ENCODE measurements around the gene ST3GAL5. TPM values are rescaled to one million over a fixed set of nuclear protein-coding genes. Genes with fewer than 3 reads are reported as not detected.

ST3GAL5 gene
- total RNA-seq, 4 donors from 2014 or later = 30.9 to 37.4 (median 32.9) TPM

DNA sequence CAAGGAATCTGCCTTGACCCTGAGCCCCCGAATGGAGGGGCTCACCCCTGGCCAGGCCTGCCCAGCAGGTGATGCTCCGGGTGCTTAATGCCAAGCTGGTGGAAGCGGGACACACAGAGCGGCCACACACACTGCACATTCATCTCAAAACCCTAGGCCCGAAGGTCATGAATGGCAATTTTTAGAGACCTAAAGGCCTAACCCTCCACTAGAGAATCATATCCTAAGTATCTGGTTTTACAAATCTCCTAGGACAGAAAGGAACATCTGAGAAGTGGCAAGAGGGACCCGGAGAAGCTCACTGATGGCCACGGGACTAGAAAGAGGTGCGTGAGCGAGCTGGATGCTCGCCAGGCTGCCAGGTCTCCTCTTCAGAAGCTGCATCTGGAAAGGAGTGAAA is 38.3 kb downstream of the ST3GAL5 start:
- H3K4me3 ChIP-seq = no peak overlapping the region
- H3K4me1 ChIP-seq = peaks cover 0 to 19% (median 8%) of the 10 kb centered on the region in 4 donors
- no peaks in the 10 kb centered on the region for H3K9me3 ChIP-seq
- TF ChIP-seq EP300 (IDR thresholded peaks at IDR 0.05) (no peak), POLR2A (IDR thresholded peaks at IDR 0.05) (no peak)
- TF ChIP-seq, protein P1, sequence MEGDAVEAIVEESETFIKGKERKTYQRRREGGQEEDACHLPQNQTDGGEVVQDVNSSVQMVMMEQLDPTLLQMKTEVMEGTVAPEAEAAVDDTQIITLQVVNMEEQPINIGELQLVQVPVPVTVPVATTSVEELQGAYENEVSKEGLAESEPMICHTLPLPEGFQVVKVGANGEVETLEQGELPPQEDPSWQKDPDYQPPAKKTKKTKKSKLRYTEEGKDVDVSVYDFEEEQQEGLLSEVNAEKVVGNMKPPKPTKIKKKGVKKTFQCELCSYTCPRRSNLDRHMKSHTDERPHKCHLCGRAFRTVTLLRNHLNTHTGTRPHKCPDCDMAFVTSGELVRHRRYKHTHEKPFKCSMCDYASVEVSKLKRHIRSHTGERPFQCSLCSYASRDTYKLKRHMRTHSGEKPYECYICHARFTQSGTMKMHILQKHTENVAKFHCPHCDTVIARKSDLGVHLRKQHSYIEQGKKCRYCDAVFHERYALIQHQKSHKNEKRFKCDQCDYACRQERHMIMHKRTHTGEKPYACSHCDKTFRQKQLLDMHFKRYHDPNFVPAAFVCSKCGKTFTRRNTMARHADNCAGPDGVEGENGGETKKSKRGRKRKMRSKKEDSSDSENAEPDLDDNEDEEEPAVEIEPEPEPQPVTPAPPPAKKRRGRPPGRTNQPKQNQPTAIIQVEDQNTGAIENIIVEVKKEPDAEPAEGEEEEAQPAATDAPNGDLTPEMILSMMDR (IDR thresholded peaks at IDR 0.05) = no peak
- WGBS, 2 donors = 90 to 93% methylated on average over 10 of the region's 10 CpGs
- H3K27me3 ChIP-seq = no peaks in the 10 kb centered on the region
- no peak overlapping the region for H3K27ac ChIP-seq
- no peak for DNase-seq (ENCODE audit: low spot score in 2 of 2)
- H3K36me3 ChIP-seq = peaks cover 0 to 87% (median 3%) of the 10 kb centered on the region in 3 donors

DNA sequence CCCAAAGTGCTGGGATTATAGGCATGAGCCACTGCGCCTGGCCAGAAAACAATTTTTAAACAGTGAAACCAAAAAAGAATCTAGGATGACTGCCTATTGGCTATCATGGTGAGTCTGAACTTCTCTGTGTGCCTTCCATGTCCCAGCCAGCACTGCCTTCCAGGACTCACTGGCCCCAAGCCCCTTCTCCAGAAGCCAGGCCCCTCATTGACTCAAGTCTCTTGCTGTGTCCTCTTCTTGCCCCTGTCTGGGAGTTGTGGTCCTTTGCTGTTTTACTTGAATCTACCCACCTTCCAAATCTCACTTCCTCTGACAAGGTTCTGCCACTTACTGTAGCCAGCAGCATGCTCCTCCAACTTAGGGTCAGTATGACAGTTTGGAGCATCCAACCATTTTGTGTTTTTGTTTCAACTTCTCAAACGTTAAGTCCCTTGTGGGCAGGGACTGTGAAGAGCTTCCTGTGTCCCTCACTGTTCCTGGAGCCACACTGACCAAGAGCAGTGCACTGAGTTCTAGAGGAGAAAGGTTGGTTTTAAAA is 41.7 kb downstream of the ST3GAL5 start:
- no peak overlapping the region for H3K4me3 ChIP-seq
- DNase-seq (ENCODE audit: low spot score in 2 of 2) = no peak

DNA sequence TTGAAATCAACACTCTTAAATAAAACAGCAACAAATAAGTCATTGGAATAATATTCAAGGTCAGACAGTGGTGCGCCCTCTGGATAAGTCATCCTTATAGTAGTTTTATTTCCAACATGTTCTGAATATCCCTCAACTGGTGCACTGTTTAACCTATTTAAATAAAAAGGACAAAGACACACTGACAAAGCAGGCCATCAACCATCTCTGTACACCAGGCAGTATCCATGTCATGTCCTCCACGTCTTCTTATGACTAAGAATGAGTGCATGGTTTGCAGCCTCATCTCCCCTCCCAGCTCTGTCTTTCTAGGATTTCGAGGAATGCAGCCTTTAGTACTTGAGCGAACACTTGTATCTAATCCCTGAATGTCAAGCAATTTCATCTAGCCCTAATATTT is 42.4 kb downstream of the ST3GAL5 start:
- Histone ChIP-seq H3K9me3 (peaks cover 0 to 5% (median 0%) of the 10 kb centered on the region in 4 donors), H3K36me3 (peaks cover 0 to 97% (median 3%) of the 10 kb centered on the region in 3 donors), H3K27me3 (no peaks in the 10 kb centered on the region), H3K4me1 (no peaks in the 10 kb centered on the region), H3K27ac (no peak overlapping the region), H3K4me3 (no peak overlapping the region)
- WGBS, 2 donors = 80 to 83% methylated on average over 4 of the region's 4 CpGs
- DNase-seq (ENCODE audit: low spot score in 2 of 2) = no peak
- TF ChIP-seq EP300 (IDR thresholded peaks at IDR 0.05) (no peak), POLR2A (IDR thresholded peaks at IDR 0.05) (no peak)
- TF ChIP-seq, protein P1 (IDR thresholded peaks at IDR 0.05) = no peak

More for the DNA sequence above, 41.7 kb downstream of the ST3GAL5 start:
- Histone ChIP-seq H3K27ac (no peak overlapping the region), H3K36me3 (peaks cover 0 to 97% (median 3%) of the 10 kb centered on the region in 3 donors), H3K4me1 (no peaks in the 10 kb centered on the region), H3K9me3 (peaks cover 0 to 5% (median 0%) of the 10 kb centered on the region in 4 donors), H3K27me3 (no peaks in the 10 kb centered on the region)
- WGBS, 2 donors = 61 to 73% methylated on average over 2 of the region's 2 CpGs
- TF ChIP-seq, protein P1 (IDR thresholded peaks at IDR 0.05) = no peak
- no peak for TF ChIP-seq POLR2A (IDR thresholded peaks at IDR 0.05)
- TF ChIP-seq EP300 (IDR thresholded peaks at IDR 0.05) = no peak

DNA sequence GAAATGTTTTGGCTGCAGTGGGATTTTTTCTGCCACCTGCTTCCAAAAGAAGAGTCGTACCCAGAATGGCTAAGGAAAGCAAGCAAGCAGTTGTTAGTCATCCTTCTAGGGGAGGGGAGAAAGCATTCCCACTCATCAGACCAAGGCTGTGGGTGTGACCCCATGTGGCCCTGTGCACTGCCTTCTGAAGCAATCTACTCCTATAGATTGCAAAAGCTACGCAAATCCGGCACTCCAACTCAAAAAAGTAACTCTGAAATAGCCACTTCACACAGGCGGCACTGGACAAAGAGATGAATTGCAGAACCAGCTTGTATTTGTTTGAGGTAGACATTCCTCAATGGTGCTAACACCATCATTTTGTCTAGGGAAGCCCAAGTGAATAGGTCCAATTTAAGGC is 44.3 kb downstream of the ST3GAL5 start:
- no peak overlapping the region for H3K4me3 ChIP-seq
- H3K36me3 ChIP-seq = peaks cover 0 to 100% (median 3%) of the 10 kb centered on the region in 3 donors
- no peak overlapping the region for H3K27ac ChIP-seq
- no peaks in the 10 kb centered on the region for H3K4me1 ChIP-seq
- no peak for DNase-seq (ENCODE audit: low spot score in 2 of 2)
- H3K27me3 ChIP-seq = no peaks in the 10 kb centered on the region
- H3K9me3 ChIP-seq = peaks cover 0 to 5% (median 0%) of the 10 kb centered on the region in 4 donors
- WGBS, 2 donors = 94 to 96% methylated on average over 4 of the region's 4 CpGs
- TF ChIP-seq POLR2A (IDR thresholded peaks at IDR 0.05) (no peak), EP300 (IDR thresholded peaks at IDR 0.05) (no peak)
- TF ChIP-seq, protein P1 (IDR thresholded peaks at IDR 0.05) = no peak

DNA sequence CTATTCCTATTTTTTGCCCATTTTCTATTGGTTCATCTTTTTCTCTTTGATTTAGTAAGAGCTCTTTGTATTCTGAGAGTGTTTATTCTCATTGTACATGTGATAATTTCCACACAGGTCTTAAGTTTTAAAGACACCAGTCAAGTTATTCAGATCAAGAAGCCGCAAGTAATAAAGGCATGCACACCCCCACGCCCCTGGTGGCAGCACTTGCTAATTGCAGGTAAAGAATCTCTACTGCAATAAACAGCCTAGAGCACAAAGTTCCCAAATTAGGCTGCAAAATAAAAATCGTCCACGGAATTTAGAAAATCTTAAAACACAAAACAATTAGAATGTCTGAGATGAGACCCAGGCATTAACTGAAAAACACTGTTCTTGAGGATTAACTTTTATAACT is 45.2 kb downstream of the ST3GAL5 start:
- Histone ChIP-seq H3K27me3 (no peaks in the 10 kb centered on the region), H3K4me1 (no peaks in the 10 kb centered on the region), H3K4me3 (no peak overlapping the region), H3K27ac (no peak overlapping the region), H3K9me3 (peaks cover 0 to 5% (median 0%) of the 10 kb centered on the region in 4 donors), H3K36me3 (peaks cover 0 to 100% (median 3%) of the 10 kb centered on the region in 3 donors)
- no peak for DNase-seq (ENCODE audit: low spot score in 2 of 2)
- 58 to 61% methylated on average over 4 of the region's 4 CpGs for WGBS, 2 donors
- TF ChIP-seq POLR2A (IDR thresholded peaks at IDR 0.05) (no peak), EP300 (IDR thresholded peaks at IDR 0.05) (no peak)
- TF ChIP-seq, protein P1 (IDR thresholded peaks at IDR 0.05) = peak in 3 of 5 experiments; percentile 6 to 37 (median 13)
